Tracheal epithelial cell (primary cell): Measurements from ENCODE around the gene ZNF417. TPM values are rescaled to one million over a fixed set of nuclear protein-coding genes. Genes with fewer than 3 reads are reported as not detected.

Experiments
- total RNA-seq: library from RNA; depleted of rRNA; stranded (reverse); fragments of >200 nt; gene quantifications from 2 replicates; pipeline ENCODE4 v1.2.1, GENCODE V29; 2014

ZNF417 gene
- total RNA-seq = 8.3 and 9.9 TPM in 2 replicates

DNA sequence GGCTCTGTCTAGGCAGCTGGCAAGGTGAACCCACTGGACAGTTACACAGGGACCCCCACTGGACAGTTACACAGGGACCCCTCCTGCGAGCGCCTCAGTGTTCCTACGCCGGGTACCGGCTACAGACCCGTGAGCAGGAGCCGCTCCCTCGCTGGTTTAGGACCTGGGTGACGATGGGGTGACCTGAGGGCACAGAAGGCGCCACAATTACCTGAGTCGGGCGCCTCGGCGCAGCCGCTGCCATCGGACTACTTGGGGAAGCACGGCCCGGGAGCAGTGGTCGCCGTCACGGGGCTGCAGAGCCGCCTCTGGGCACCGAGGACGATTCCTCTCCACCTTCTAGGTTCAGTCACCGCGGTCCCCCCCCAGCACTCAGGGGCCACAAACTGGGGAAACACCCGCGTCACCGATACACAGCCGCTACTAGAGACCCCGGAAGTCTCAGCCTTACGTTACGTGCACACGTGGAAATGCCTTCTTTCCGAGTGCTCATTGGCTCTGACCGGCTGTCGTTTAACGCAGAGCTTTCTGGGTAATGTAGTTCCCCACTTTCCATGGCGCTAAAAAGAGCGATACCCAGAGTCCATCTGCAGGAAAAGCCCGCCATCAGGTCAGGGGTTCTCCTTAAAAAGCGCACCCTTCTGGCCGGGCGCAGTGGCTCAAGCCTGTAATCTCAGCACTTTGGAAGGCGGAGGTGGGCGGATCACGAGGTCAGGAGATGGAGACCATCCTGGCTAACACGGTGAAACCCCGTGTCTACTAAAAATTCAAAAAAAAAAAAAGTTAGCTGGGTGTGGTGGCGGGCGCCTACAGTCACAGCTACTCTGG is at the start of gene ZNF417:
Gene ZNF417 (minus strand): TSS at position 425 of the 828 bp plus-strand sequence. CDS start 181 bp downstream, at position 244.

DNA sequence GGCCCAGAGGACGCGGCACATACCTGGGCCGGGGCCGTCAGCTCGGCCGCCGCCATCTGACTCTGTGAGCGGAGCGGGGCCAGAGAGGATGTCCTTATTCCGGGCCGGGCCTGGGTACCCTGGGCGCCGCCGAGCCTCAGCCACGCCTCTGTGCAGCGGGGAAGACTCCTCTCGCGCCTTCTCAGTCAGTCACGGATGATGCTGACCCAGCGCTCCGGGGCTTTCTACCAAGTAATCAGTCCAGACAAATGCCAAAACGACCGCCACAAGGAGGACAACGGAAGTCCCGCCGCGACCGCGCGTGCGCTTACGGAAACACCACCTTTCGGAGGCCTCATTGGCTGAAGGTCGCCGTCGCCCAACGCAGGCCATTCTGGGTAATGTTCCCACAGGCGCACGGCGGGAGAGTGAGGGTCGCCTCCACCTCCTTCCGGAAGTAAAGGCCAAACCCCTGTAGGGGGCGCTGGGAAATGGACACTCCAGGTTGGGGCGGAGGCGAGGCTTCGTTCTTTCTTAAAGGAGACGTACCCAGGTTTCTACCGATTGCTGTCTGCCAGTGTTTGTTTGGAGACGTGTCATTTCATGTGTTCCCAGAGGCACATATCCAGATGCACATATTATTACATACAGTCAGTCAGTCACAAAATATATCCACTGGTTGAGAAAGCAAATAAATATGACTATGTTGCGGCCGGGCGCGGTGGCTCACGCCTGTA is 31.2 kb upstream of the ZNF417 start, which contains the start of gene ZNF256:
Gene ZNF256 (minus strand): TSS at position 288 of the 716 bp plus-strand sequence. CDS start 232 bp downstream, at position 56.

DNA sequence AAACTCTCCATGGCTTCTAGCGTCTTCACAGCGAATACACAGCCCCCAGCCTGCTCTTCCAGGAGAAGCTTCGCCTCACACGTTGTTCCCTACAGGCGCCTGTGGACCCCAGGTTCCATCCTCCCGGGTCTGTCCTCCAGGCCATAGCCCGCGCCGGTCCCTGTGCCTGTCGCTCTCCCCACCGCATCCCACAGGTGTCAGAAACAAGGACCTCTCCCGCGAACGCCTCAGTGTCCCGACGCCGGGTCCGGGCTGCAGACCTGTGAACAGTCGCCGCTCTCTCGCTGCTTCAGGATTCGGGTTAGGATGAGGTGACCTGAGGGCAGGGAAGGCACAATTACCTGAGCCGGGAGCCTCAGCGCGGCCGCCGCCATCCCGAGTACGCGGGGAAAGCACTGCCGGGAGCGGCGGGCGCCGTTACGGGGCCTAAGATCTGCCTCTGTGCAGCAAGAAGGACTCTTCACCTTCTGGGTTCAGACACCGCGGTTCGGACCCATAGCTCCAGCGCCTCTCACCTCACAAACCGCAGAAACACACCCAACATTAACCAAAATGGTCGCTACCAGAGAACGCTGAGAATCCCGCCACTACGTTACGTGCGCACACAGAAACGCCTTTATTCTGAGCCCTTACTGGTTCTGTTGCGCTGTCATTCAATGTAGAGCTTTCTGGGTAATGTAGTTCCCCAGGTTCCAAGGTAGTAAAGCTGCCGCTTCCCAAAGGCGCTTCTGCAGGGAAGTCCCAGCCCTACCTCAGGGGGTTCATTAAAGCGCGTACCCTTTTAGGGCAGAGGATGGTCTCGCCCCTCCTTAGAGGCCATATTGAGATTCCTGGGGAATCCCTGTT is 18.7 kb upstream of the ZNF417 start, which contains the start of gene ZNF418:
Gene ZNF418 (minus strand): TSS at position 583 of the 846 bp plus-strand sequence. CDS start 1,580 bp downstream, outside the sequence.

DNA sequence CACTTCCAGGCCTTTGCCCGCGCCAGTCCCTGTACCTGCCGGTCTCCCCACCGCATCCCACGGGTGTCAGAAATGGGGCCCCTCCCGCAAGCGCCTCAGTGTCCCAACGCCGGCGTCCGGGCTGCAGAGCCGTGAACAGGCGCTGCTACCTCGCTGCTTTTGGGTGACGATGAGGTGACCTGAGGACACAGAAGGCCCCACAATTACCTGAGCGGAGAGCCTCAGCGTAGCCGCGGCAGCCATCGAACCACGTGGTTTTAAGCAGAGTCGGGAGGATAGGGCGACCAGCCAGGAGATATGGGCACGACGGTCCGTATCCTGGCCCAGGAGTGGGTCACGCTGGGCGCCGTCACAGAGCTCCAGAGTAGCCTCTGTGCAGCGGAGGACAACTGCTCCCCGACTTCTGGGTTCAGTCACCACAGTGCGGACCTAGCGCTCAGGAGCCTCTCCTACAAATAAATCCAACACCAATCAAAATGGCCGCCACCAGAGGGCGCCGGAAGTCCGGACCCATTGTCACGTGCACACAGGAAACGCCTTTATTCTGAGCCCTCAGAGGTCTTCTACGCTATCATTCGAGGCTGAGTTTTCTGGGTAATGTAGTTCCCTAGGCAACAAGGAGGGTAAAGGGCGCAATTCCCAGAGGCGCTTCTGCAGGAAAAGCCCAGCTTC is 27.7 kb downstream of the ZNF417 start, which contains the start of gene ZNF814:
Gene ZNF814 (minus strand): TSS at position 478 of the 672 bp plus-strand sequence. CDS start 235 bp downstream, at position 243.

Other genes with a start within 250 kb of the ZNF417 start
- 0.24 TPM in 1 of 2 replicates, not detected in the other for gene ZSCAN4, start 247.7 kb downstream of the ZNF417 start, total RNA-seq
- gene ZNF551, start 234.6 kb downstream of the ZNF417 start, total RNA-seq = 8.1 and 8.2 TPM in 2 replicates
- 0.64 and 1.4 TPM in 2 replicates for gene ZNF154, start 207.4 kb downstream of the ZNF417 start, total RNA-seq
- 4.1 and 4.3 TPM in 2 replicates for gene ZNF671, start 189.0 kb downstream of the ZNF417 start, total RNA-seq
- gene ZNF776, start 169.8 kb downstream of the ZNF417 start, total RNA-seq = 8.7 TPM in 2 replicates
- 12.6 and 15.7 TPM in 2 replicates for gene ZNF586, start 146.9 kb downstream of the ZNF417 start, total RNA-seq
- gene ZNF552, start 101.7 kb downstream of the ZNF417 start, total RNA-seq = 4.3 and 6.7 TPM in 2 replicates
- gene ZNF587B, start 86.3 kb downstream of the ZNF417 start, total RNA-seq = 23.4 and 26.0 TPM in 2 replicates
- gene ZNF587, start 66.7 kb downstream of the ZNF417 start, total RNA-seq = 12.1 and 14.7 TPM in 2 replicates
- 4.3 and 4.9 TPM in 2 replicates for gene ZNF814, start 27.6 kb downstream of the ZNF417 start, total RNA-seq
- 4.9 and 5.1 TPM in 2 replicates for gene ZNF418, start 18.8 kb upstream of the ZNF417 start, total RNA-seq
- gene ZNF256, start 31.1 kb upstream of the ZNF417 start, total RNA-seq = 2.7 and 4.9 TPM in 2 replicates
- not detected in 2 replicates for gene C19orf18, start 57.9 kb upstream of the ZNF417 start, total RNA-seq
- gene ZNF606, start 86.2 kb upstream of the ZNF417 start, total RNA-seq = 13.9 and 14.7 TPM in 2 replicates
- gene ZSCAN1, start 117.4 kb upstream of the ZNF417 start, total RNA-seq = under 0.01 TPM in 1 of 2 replicates, not detected in the other
- gene ZNF135, start 142.7 kb upstream of the ZNF417 start, total RNA-seq = 1.5 and 1.7 TPM in 2 replicates
- 44.1 and 55.2 TPM in 2 replicates for gene ZSCAN18, start 181.6 kb upstream of the ZNF417 start, total RNA-seq
- gene ZNF329, start 234.2 kb upstream of the ZNF417 start, total RNA-seq = 10.1 and 13.6 TPM in 2 replicates